Right lobe of liver (tissue), 4 donors: ENCODE measurements around the gene DOCK10.

Source experiments
- POLR2A ChIP-seq: fragments of 450-650 bp; IDR thresholded peaks from one replicate; pipeline ENCODE4 v1.6.1; 2017; ENCODE audit warnings: antibody characterized with exemption, mild to moderate bottlenecking
- TF ChIP-seq, protein P1 (sequence below), 4 donors: fragments of 200-600 bp in 3 of 4; fragments of 450-650 bp in 1 of 4; IDR thresholded peaks; one replicate each; pipeline versions ENCODE4 v1.5.1 to v1.8.0; 2016 to 2022; ENCODE audit warnings: antibody characterized with exemption in 4 of 4, mild to moderate bottlenecking in 2 of 4
- donor health status: DM: no; HTN: no; CAD: no.
- donor health status: DM: no; HTN: no; CAD: no.
- donor health status: DM: no; HTN: yes; CAD: no.

DNA sequence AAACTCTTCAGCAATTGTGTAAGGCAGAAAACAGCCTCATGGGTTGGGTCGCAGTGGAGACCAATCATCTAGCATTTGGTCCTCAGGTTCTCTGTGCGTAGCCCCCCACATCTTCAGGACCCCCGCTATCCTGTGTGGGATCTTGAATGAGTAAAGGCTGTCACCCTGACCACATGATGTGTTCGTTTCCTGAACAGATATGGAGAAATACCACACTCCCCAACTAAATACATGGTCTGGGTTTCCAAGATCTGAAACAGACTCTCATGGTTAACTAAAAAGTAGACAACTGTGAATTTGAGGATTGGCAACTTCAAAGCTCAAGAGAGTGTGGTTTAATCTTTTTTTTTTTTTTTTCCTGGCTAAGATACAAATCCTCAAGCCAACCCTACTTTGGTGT is 23.2 kb downstream of the DOCK10 start:
- TF ChIP-seq, protein P1, sequence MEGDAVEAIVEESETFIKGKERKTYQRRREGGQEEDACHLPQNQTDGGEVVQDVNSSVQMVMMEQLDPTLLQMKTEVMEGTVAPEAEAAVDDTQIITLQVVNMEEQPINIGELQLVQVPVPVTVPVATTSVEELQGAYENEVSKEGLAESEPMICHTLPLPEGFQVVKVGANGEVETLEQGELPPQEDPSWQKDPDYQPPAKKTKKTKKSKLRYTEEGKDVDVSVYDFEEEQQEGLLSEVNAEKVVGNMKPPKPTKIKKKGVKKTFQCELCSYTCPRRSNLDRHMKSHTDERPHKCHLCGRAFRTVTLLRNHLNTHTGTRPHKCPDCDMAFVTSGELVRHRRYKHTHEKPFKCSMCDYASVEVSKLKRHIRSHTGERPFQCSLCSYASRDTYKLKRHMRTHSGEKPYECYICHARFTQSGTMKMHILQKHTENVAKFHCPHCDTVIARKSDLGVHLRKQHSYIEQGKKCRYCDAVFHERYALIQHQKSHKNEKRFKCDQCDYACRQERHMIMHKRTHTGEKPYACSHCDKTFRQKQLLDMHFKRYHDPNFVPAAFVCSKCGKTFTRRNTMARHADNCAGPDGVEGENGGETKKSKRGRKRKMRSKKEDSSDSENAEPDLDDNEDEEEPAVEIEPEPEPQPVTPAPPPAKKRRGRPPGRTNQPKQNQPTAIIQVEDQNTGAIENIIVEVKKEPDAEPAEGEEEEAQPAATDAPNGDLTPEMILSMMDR (IDR thresholded peaks at IDR 0.05) = no peak
- no peak for TF ChIP-seq POLR2A
